Hematopoietic multipotent progenitor cell treated with erythropoietin and hydrocortisone succinate and interleukin-3 and kit ligand, for 15 days (in vitro differentiated cells): ENCODE measurements around the gene PELI2.
A peak's percentile ranks its signal among the peaks of the same experiment; 100 is the strongest.

Experiments
- DNase-seq: peaks from one replicate; pipeline ENCODE4 v3.0.0-alpha.2; 2015; ENCODE audit warnings: low spot score

PELI2 gene

DNA sequence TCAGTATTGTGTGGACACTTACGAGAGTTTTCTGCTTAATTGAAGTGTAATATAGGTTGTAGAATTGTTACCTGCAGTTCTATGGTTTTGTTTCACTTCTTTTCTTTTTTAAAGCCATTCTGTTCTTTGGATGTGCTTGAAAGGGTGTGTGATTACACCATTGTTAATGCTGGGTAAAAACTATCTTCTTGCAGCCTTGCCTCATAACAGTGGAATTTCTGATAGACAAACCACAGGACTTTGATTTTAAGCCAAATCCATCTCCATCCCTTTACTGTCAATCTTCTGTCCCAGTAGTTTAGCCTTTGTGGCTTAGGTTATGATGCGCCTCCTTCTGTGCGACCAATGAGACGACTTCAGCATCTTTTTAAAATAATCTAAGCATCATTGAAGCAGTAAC, 182.3 kb downstream of the PELI2 start:
- DNase-seq = no peak

GRCh38 chr14:56304456-56304855, 186.2 kb downstream of the PELI2 start:
- DNase-seq = no peak

- DNase-seq = no peak
Measured at GRCh38 chr14:56309198-56309597, 191.0 kb downstream of the PELI2 start.

- DNase-seq = no peak
Measured at GRCh38 chr14:56310643-56311042, 192.4 kb downstream of the PELI2 start.

- DNase-seq = no peak
Measured at GRCh38 chr14:56313789-56314188, 195.6 kb downstream of the PELI2 start.

- DNase-seq = no peak
Measured at GRCh38 chr14:56318393-56319115, 200.3 kb downstream of the PELI2 start.

DNA sequence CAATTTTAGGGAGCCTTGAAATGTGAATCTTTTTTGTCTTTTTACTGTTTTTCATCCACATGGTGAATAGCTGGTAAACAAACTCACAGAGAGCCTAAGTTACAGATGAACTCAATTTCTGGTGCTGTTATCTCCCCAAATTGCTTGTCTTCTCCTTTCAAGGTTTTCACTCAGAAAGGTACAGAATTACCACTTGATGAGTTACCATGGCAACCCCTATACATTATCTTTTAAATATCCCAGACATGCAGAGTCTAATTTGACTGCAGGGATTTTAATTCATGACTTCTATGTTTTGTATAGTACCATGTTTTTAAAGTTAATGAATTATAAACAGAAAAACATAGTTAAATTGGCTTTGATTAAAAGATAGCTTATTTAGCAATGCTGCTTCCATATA, 203.7 kb downstream of the PELI2 start:
- no peak for DNase-seq

DNA sequence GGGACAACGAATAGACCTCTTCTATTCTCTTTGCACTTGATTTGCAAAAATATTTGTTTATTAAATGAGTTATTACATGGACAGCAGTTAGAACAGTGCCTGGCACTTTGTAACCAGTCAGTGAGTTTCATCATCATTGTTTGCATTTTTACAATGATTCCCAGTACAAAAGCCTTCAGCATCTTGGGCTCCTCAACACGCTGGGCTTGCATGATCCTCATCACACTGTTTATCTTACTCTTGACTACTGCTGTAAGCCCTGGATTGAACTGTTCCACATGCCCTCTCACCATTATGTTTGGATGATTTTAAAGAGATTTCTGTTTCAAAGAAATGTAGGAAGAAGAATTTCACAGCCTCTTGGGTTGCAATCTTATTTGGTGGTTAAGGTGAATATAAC, 204.3 kb downstream of the PELI2 start:
- no peak for DNase-seq

- DNase-seq = no peak
Measured at GRCh38 chr14:56324454-56324853, 206.2 kb downstream of the PELI2 start.

DNA sequence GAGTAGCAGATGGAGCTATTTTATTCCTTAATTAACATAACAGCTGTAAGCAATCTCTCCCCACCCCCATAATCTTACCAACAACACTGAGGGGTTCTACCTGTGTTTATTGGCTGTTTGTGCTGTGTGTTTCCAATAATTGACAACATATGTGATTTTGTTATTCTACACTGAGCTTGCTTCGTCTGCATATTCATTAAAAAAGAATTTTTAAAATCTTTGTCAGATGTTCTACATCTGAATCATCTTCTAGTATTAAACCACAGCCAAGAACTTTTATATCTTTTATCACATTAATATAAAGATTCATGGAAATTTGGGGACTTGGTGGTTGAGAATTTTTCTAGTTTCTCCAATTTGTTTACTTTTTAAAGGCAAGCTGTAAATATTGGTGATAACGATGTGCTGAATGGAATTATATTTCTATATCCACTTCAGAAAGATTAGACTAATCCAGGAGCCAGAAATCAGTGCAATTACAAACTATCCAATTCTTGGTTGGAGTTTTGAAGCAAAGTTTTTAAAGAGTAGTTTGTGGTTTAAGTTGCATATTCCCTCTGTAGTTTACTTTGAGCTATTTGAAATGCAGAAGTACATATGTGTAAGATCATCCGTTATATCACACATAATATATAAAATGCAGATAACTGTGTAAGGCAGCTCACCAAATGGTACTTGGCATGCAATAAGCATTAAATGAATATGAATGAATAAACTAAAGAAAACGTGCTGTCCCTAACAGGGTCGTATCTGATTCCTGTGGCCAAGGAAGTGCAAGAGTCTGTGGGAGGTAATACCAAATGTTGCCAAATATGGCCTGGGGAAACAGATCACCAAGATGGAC, 206.9 kb downstream of the PELI2 start:
- DNase-seq = no peak

DNA sequence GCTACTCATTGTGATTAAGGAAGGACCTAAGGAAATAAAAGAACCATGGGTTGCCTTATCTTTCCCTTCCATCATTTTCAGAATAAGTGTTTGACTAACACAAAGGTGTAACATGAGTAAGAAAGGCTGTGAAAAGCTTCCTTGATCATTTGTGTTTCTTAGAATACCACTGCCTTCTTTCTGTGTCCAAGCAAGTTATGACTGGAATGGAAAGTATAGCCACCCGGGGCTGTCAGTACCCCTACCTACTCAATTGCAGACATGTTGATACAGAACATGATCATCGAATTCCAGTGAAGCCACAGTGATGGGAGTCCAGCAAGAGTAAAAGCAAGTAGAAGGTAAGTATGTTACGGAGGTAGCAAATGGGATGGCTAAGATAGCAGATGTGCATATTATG, 209.8 kb downstream of the PELI2 start:
- DNase-seq = no peak

DNA sequence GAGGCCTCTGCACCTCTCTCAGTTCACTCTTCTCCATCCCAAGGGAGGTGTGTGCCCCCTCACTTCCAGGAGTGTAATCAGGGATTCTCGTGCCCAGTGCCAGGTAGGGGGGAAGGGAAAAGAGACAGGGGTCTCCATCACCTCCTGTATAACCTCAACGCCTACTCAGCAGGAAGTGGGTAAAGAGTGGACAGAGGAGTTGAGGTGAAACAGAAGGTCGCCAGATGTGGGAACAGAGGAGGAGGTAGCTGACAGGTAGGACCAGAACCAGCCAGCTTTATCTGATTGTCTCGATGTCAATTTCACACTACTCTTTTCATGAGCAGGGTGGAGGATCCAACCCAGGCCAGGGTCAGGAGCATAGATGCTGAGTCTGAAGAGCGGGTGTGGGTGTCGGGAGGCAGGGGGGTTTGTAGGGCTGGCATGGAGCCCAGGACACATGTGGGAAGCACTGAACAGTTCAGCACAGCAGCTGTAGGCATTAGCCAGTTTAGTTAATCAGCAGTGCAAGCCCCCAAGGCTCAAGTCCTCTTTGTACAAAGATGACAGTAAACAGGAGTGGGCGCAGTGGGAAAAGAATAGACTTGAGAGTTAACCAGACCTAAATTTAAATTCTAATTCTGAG, 213.5 kb downstream of the PELI2 start:
- DNase-seq = no peak

GRCh38 chr14:56333359-56334292, 215.4 kb downstream of the PELI2 start:
- no peak for DNase-seq

GRCh38 chr14:56334458-56334857, 216.2 kb downstream of the PELI2 start:
- DNase-seq = no peak

DNA sequence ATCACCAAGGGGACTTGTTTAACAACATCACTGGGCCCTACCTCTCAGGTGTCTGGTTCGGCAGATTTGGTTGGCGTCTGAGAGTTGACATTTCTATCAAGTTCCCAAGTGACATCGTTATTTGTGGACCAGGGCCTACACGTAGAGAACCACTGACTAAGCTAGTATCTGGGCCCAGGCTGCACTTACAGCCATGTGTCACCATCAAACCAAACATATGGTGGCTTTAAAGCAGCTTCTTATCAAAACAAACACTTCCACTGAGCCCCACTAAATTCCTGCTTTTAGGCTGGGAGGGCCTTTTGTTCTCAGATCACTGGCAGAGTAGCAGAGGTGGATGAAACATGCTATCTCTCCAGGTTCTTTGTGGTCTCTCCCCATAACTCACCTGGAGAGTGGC, 220.5 kb downstream of the PELI2 start:
- DNase-seq = no peak

GRCh38 chr14:56339855-56340701, 221.9 kb downstream of the PELI2 start:
- peak; percentile 37 for DNase-seq

DNA sequence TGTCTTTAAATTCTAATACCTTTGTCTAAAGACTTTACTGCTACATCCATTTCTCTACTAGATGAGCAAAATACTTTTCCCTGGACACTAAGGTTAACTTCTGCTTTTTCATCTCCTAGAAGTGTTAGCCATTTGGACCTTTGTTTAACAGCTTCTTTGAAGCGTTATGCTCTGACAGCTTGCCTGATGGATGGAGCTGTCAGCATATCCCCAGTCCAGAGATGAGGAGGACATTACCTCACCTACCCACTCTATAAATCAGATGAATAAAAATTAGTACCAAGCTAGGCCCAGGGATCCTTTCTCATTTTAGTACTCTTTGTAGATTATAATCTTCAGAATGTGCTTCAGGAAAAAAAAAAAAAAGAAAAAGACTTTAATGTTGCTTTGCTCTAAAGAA, 222.7 kb downstream of the PELI2 start:
- no peak for DNase-seq

DNA sequence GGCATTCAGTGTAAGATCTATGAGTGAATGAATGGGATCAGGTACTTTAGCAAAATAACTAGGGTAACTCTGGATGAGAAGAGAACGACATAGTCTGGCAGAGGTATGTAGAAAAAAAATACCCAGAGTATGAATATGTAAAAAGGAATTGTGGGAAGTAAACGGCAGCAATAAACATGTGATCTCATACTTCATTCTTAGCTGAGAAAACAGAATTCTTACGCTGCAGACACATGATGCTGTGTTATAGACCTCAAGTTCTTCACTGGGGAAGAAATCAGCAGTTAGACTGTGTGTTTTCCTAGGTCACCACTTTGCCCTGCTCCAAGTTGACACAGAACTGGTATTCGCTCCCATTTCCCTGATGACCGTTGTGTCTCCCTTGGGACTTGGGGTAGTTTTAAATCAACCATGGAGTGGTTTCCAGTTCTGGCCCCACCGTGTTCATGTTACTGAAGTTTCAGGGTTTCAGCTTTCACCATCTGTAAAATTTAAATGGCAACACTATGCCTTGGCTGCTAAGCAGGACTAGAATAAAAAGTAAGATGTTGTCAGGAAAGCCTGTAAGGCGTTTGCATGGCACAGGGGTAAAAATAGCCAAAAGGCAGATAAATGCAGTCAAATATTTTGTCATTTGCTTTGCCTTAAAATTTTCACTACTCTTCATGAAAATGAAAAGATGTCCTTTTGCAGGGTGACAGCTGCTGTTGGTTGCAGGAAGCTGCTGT, 223.7 kb downstream of the PELI2 start:
- DNase-seq = no peak

DNA sequence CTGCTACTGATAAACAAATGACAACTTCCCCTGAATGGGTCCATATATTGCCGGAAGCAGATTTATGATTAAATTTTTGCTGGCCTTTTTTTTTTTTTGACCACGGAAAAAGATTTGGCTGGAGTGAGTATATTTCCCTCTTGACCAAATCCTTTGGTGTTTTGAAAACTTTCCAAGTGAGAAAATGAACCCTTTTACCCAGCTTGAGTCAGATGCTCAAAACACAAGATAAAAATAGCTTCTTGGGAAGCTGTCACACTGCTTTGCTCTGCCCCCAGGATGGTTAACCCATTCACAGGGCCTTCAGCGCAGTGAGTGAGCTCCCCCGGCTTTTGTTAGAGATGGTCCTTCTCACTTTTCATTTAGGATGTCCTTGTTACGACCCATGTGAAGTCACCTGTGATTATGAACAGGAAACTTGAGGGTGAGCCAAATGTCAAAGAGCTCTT, 224.3 kb downstream of the PELI2 start:
- no peak for DNase-seq

DNA sequence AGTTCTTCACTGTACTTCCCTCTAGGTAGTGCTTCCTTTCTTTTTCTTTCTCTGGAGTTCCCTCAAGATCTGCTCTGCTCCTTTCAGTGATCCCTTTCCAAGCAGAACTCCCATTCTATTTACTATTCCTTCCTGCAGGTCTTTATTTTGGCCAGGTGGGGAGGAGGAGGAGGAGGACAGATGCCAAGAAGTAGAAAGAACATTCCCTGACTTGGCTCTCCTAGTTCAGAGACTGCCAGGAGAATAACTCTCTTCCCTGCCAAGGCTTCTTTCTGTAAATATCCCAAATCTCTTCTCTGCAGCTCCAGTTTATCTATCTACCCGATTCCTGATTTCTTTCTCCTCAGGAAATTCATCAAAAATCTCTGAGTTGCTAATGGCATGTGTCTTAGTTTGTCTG, 231.7 kb downstream of the PELI2 start:
- DNase-seq = no peak
